ENCODE results near the gene USP34.
"Not testable (repeated sequence)": the region's sequence is repeated elsewhere in the genome, so short reads cannot be mapped to it uniquely, and the experiment has no call there.

Gene USP34

GRCh38 chr2:61461404-61461803 is 9.5 kb downstream of the USP34 start:
- no peak for DNase-seq

- DNase-seq: no peak
Observed at GRCh38 chr2:61460163-61460562, 10.7 kb downstream of the USP34 start.

GRCh38 chr2:61456746-61457420 is 14.0 kb downstream of the USP34 start:
- DNase-seq: no peak

GRCh38 chr2:61456070-61456745 is 14.7 kb downstream of the USP34 start:
- no peak for DNase-seq

- DNase-seq: not testable (repeated sequence)
Observed at GRCh38 chr2:61454972-61455371, 15.9 kb downstream of the USP34 start.

GRCh38 chr2:61454383-61454782 is 16.5 kb downstream of the USP34 start:
- DNase-seq: no peak

GRCh38 chr2:61452392-61452791 is 18.5 kb downstream of the USP34 start:
- no peak for DNase-seq

- DNase-seq: no peak
Observed at GRCh38 chr2:61451178-61451577, 19.7 kb downstream of the USP34 start.

GRCh38 chr2:61450144-61450543 is 20.7 kb downstream of the USP34 start:
- DNase-seq: no peak

GRCh38 chr2:61448229-61448628 is 22.7 kb downstream of the USP34 start:
- no peak for DNase-seq

- DNase-seq: not testable (repeated sequence)
Observed at GRCh38 chr2:61446971-61447370, 23.9 kb downstream of the USP34 start.

- no peak for DNase-seq
Observed at GRCh38 chr2:61443342-61444041, 27.4 kb downstream of the USP34 start.

GRCh38 chr2:61439241-61440002 is 31.5 kb downstream of the USP34 start:
- DNase-seq: no peak

GRCh38 chr2:61438670-61439069 is 32.2 kb downstream of the USP34 start:
- no peak for DNase-seq

- no peak for DNase-seq
Observed at GRCh38 chr2:61437170-61437569, 33.7 kb downstream of the USP34 start.

- DNase-seq: no peak
Observed at GRCh38 chr2:61436092-61436491, 34.8 kb downstream of the USP34 start.

- DNase-seq: no peak
Observed at GRCh38 chr2:61435291-61435690, 35.6 kb downstream of the USP34 start.

GRCh38 chr2:61434314-61434713 is 36.6 kb downstream of the USP34 start:
- no peak for DNase-seq

GRCh38 chr2:61433606-61434005 is 37.3 kb downstream of the USP34 start:
- DNase-seq: no peak

GRCh38 chr2:61432990-61433389 is 37.9 kb downstream of the USP34 start:
- no peak for DNase-seq

GRCh38 chr2:61431345-61431744 is 39.5 kb downstream of the USP34 start:
- no peak for DNase-seq
